MCF 10A (cell line): Measurements from ENCODE around the gene CYB5RL. TPM values are rescaled to one million over a fixed set of nuclear protein-coding genes. Genes with fewer than 3 reads are reported as not detected.

Source experiments
- BruUV-seq: library from RNA; stranded (reverse); fragments of 400-500 nt; replicated peaks from 2 replicates; lab custom pipeline; 2021; lab: Mats Ljungman, UMichigan
- CTCF ChIA-PET: fragments of 300-600 bp; sonication (Branson Sonifier 250); formaldehyde crosslinking; extraction: SDS; loops from one replicate; lab custom pipeline; 2021; ENCODE audit warnings: antibody characterized with exemption, inconsistent platforms; lab: Yijun Ruan, JAX
- POLR2A ChIA-PET: fragments of 300-600, 350-650 bp; sonication (Branson Sonifier 250); formaldehyde crosslinking; extraction: SDS; loops from one replicate; lab custom pipeline; 2020; ENCODE audit warnings: antibody characterized with exemption, inconsistent platforms; lab: Yijun Ruan, JAX
- DNase-seq: peaks from one replicate; pipeline ENCODE4 v3.0.0-alpha.2; 2018; ENCODE audit not compliant: unreplicated experiment
- H3K27ac Mint-ChIP-seq: one replicate; pipeline ENCODE4 v1.8.0; 2022; ENCODE audit warnings: mild to moderate bottlenecking, low read depth, mixed read lengths; ENCODE audit not compliant: unreplicated experiment
- H3K27me3 Mint-ChIP-seq: one replicate; pipeline ENCODE4 v1.8.0; 2022; ENCODE audit warnings: mixed read lengths; ENCODE audit not compliant: insufficient read depth, unreplicated experiment
- H3K36me3 Mint-ChIP-seq: one replicate; pipeline ENCODE4 v1.8.0; 2022; ENCODE audit warnings: mild to moderate bottlenecking, moderate library complexity, mixed read lengths; ENCODE audit not compliant: insufficient read depth, unreplicated experiment
- H3K4me1 Mint-ChIP-seq: one replicate; pipeline ENCODE4 v1.8.0; 2022; ENCODE audit warnings: mixed read lengths; ENCODE audit not compliant: insufficient read depth, unreplicated experiment
- H3K4me3 Mint-ChIP-seq: one replicate; pipeline ENCODE4 v1.8.0; 2022; ENCODE audit warnings: mild to moderate bottlenecking, moderate library complexity, mixed read lengths; ENCODE audit not compliant: unreplicated experiment
- H3K9me3 Mint-ChIP-seq: one replicate; pipeline ENCODE4 v1.8.0; 2022; ENCODE audit warnings: mixed read lengths; ENCODE audit not compliant: unreplicated experiment
- CTCF ChIP-seq: fragments of 200-600 bp; IDR thresholded peaks from one replicate; pipeline ENCODE4 v1.8.0; 2022; ENCODE audit warnings: antibody characterized with exemption, mild to moderate bottlenecking; ENCODE audit not compliant: unreplicated experiment
- intact Hi-C: fragments of 100-400 bp; cut with micrococcal nuclease; formaldehyde crosslinking; loops from 2 replicates; pipeline ENCODE4 v1.14.1; 2022
- total RNA-seq: library from RNA; stranded (reverse); gene quantifications from 2 replicates; pipeline ENCODE4 v1.2.3, GENCODE V29; 2022

Gene CYB5RL
- total RNA-seq, 1 experiment from 2014 or later = 4.6 TPM

DNA sequence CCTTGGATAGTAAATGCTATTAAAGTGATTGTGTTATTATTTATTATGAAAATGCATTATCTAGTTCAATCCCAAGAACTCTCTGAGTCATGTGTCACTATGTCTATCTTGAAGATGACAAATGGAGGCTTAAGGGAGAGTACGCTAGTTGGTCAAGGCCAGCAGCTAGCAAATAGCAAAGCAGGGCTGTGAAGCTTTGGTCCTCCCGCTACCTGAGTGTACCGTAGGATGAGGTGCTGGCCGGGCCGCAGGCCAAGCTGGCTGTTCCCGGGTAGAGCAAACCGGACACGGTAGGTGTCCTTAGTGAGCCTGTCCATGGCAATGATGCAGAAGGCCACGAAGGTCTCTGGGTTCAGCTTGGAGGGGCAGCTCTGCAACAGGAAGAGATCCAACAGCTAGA is 9.3 kb downstream of the CYB5RL start:
- Mint-ChIP-seq H3K4me3 (no peak overlapping the region), H3K27me3 (no peaks in the 10 kb centered on the region), H3K9me3 (no peaks in the 10 kb centered on the region), H3K4me1 (no peaks in the 10 kb centered on the region), H3K27ac (no peak overlapping the region), H3K36me3 (peaks cover 8% of the 10 kb centered on the region)
- no peak for DNase-seq
- ChIA-PET POLR2A (no interaction called here), CTCF (interaction anchor here (0.6 to 1.3 kb wide), 2 partner anchors 9 to 693 kb away, joined by 3 to 4 read pairs; partner anchors contain the start of genes CYB5RL and MRPL37)
- no peak for TF ChIP-seq CTCF
- intact Hi-C loops = no loop called here
- no TSS peak for BruUV-seq

GRCh38 chr1:54188291-54188690 is 11.5 kb downstream of the CYB5RL start:
- CTCF ChIA-PET = interaction anchor here (0.5 kb wide), 1 partner anchor 317 kb away, joined by 6 read pairs; no protein-coding TSS in a partner anchor
- TF ChIP-seq CTCF = no peak
- no TSS peak for BruUV-seq

GRCh38 chr1:54186056-54186455 is 13.8 kb downstream of the CYB5RL start:
- TF ChIP-seq CTCF = no peak
- H3K4me1 Mint-ChIP-seq = no peaks in the 10 kb centered on the region
- no peaks in the 10 kb centered on the region for H3K9me3 Mint-ChIP-seq
- CTCF ChIA-PET = interaction anchor here (0.6 kb wide), 1 partner anchor 217 kb away, joined by 3 read pairs; no protein-coding TSS in a partner anchor
- no peak overlapping the region for H3K4me3 Mint-ChIP-seq
- H3K36me3 Mint-ChIP-seq = no peaks in the 10 kb centered on the region
- intact Hi-C loops = no loop called here
- H3K27me3 Mint-ChIP-seq = no peaks in the 10 kb centered on the region
- DNase-seq = no peak
- POLR2A ChIA-PET = interaction anchor here (0.9 kb wide), 1 partner anchor 14 kb away, joined by 3 read pairs; the partner anchor contains the start of genes CYB5RL and MRPL37
- no TSS peak for BruUV-seq
- H3K27ac Mint-ChIP-seq = no peak overlapping the region

More at GRCh38 chr1:54188291-54188690, 11.5 kb downstream of the CYB5RL start:
- H3K27me3 Mint-ChIP-seq = no peaks in the 10 kb centered on the region
- no peak overlapping the region for H3K4me3 Mint-ChIP-seq
- no peaks in the 10 kb centered on the region for H3K9me3 Mint-ChIP-seq
- no peak overlapping the region for H3K27ac Mint-ChIP-seq
- no peaks in the 10 kb centered on the region for H3K4me1 Mint-ChIP-seq
- no peak for DNase-seq
- intact Hi-C loops = no loop called here
- peaks cover 8% of the 10 kb centered on the region for H3K36me3 Mint-ChIP-seq
- POLR2A ChIA-PET = no interaction called here

DNA sequence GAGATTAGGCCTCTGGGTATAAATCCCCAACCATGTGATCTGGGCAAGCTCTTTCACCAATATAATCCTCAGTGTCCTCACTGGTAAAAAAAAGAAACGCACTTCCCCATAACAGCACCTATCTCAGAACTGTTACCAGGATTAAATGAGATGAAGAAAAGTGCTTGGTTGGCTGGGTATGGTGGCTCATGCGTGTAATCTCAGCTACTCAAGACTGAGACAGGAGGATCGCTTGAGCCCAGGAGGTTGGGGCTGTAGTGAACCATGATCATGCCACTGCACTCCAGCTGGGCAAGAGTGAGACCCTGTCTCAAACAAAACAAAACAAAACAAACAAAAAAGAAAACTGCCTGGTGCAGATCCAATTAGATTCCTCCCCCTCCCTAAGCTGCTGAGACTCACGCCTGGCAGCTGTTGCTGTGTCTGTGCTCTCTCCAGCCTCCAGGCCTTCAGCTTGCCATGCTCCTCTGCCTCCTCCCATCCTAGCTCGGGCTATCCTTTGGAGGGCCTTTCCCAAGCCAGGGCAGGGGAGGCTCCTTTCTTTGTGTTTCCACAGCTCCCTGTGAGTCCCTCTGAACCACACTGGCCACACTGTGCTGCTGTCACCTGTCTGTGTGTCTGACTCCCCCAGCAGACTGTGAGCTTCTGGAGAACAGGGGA is 19.0 kb downstream of the CYB5RL start:
- H3K27me3 Mint-ChIP-seq = no peaks in the 10 kb centered on the region
- H3K4me1 Mint-ChIP-seq = no peaks in the 10 kb centered on the region
- DNase-seq = no peak
- no peaks in the 10 kb centered on the region for H3K36me3 Mint-ChIP-seq
- CTCF ChIA-PET = interaction anchor here (0.6 to 1.6 kb wide), 7 partner anchors 8 to 377 kb away, joined by 3 to 6 read pairs (median 3); no protein-coding TSS in a partner anchor
- intact Hi-C loops = no loop called here
- BruUV-seq = no TSS peak
- no peak overlapping the region for H3K4me3 Mint-ChIP-seq
- H3K9me3 Mint-ChIP-seq = no peaks in the 10 kb centered on the region
- H3K27ac Mint-ChIP-seq = no peak overlapping the region
- no peak for TF ChIP-seq CTCF
- POLR2A ChIA-PET = interaction anchor here (1.6 kb wide), 1 partner anchor 19 kb away, joined by 5 read pairs; the partner anchor contains the start of genes CYB5RL and MRPL37
